Fibroblast of peridontal ligament (primary cell): ENCODE data around the gene GOLGA6L9.
"Not testable (repeated sequence)": the region's sequence is repeated elsewhere in the genome, so short reads cannot be mapped to it uniquely, and the experiment has no call there.

Experiments
- DNase-seq: peaks from one replicate; pipeline ENCODE4 v3.0.0-alpha.2; 2010; ENCODE audit errors: extremely low read depth

Gene GOLGA6L9

GRCh38 chr15:82429693-82430092 is at the start of gene GOLGA6L9:
TSS of gene GOLGA6L9 (plus strand) at chr15:82429816. CDS start at chr15:82430080, 264 bp downstream.
- DNase-seq: not testable (repeated sequence)

GRCh38 chr15:82381330-82381955 is 48.2 kb upstream of the GOLGA6L9 start:
- DNase-seq: not testable (repeated sequence)

- not testable (repeated sequence) for DNase-seq
Measured at GRCh38 chr15:82387209-82387608, 42.4 kb upstream of the GOLGA6L9 start.

GRCh38 chr15:82390152-82390551 is 39.5 kb upstream of the GOLGA6L9 start:
- DNase-seq: not testable (repeated sequence)

- not testable (repeated sequence) for DNase-seq
Measured at GRCh38 chr15:82392077-82392476, 37.5 kb upstream of the GOLGA6L9 start.

- peak; percentile 17 for DNase-seq
Measured at GRCh38 chr15:82393671-82394070, 35.9 kb upstream of the GOLGA6L9 start.

GRCh38 chr15:82395788-82396187 is 33.8 kb upstream of the GOLGA6L9 start:
- DNase-seq: peak; percentile 60

- no peak for DNase-seq
Measured at GRCh38 chr15:82397817-82398216, 31.8 kb upstream of the GOLGA6L9 start.

GRCh38 chr15:82398785-82399184 is 30.8 kb upstream of the GOLGA6L9 start:
- DNase-seq: no peak

- not testable (repeated sequence) for DNase-seq
Measured at GRCh38 chr15:82399366-82400103, 30.1 kb upstream of the GOLGA6L9 start.

- not testable (repeated sequence) for DNase-seq
Measured at GRCh38 chr15:82401918-82402317, 27.7 kb upstream of the GOLGA6L9 start.

GRCh38 chr15:82402341-82402740 is 27.3 kb upstream of the GOLGA6L9 start:
- DNase-seq: not testable (repeated sequence)

- not testable (repeated sequence) for DNase-seq
Measured at GRCh38 chr15:82406211-82406610, 23.4 kb upstream of the GOLGA6L9 start.

- DNase-seq: not testable (repeated sequence)
Measured at GRCh38 chr15:82410306-82410705, 19.3 kb upstream of the GOLGA6L9 start.

GRCh38 chr15:82411595-82411994 is 18.0 kb upstream of the GOLGA6L9 start:
- DNase-seq: not testable (repeated sequence)

GRCh38 chr15:82414525-82415191 is 15.0 kb upstream of the GOLGA6L9 start:
- DNase-seq: peak; percentile 8

- not testable (repeated sequence) for DNase-seq
Measured at GRCh38 chr15:82420516-82420915, 9.1 kb upstream of the GOLGA6L9 start.

- not testable (repeated sequence) for DNase-seq
Measured at GRCh38 chr15:82420966-82421365, 8.7 kb upstream of the GOLGA6L9 start.

GRCh38 chr15:82427117-82427516 is 2.5 kb upstream of the GOLGA6L9 start:
- DNase-seq: not testable (repeated sequence)

GRCh38 chr15:82445420-82445819 is 15.8 kb downstream of the GOLGA6L9 start:
- not testable (repeated sequence) for DNase-seq

GRCh38 chr15:82457336-82457735 is 27.7 kb downstream of the GOLGA6L9 start:
- not testable (repeated sequence) for DNase-seq

GRCh38 chr15:82465629-82466028 is 36.0 kb downstream of the GOLGA6L9 start:
- DNase-seq: not testable (repeated sequence)
